GM12872 (cell line): ENCODE results near the gene LPCAT3.

Experiments
- TF ChIP-seq, protein P1 (sequence below): IDR thresholded peaks from 3 replicates; pipeline ENCODE4 v1.5.1; 2011; ENCODE audit warnings: low read depth, mild to moderate bottlenecking, low read length, moderate library complexity; ENCODE audit not compliant: insufficient read depth

Gene LPCAT3

GRCh38 chr12:6961278-6961694, 57.0 kb downstream of the LPCAT3 start:
- TF ChIP-seq, protein P1, sequence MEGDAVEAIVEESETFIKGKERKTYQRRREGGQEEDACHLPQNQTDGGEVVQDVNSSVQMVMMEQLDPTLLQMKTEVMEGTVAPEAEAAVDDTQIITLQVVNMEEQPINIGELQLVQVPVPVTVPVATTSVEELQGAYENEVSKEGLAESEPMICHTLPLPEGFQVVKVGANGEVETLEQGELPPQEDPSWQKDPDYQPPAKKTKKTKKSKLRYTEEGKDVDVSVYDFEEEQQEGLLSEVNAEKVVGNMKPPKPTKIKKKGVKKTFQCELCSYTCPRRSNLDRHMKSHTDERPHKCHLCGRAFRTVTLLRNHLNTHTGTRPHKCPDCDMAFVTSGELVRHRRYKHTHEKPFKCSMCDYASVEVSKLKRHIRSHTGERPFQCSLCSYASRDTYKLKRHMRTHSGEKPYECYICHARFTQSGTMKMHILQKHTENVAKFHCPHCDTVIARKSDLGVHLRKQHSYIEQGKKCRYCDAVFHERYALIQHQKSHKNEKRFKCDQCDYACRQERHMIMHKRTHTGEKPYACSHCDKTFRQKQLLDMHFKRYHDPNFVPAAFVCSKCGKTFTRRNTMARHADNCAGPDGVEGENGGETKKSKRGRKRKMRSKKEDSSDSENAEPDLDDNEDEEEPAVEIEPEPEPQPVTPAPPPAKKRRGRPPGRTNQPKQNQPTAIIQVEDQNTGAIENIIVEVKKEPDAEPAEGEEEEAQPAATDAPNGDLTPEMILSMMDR: no peak

GRCh38 chr12:6960593-6961277, 57.5 kb downstream of the LPCAT3 start:
- TF ChIP-seq, protein P1: peak; percentile 71

DNA sequence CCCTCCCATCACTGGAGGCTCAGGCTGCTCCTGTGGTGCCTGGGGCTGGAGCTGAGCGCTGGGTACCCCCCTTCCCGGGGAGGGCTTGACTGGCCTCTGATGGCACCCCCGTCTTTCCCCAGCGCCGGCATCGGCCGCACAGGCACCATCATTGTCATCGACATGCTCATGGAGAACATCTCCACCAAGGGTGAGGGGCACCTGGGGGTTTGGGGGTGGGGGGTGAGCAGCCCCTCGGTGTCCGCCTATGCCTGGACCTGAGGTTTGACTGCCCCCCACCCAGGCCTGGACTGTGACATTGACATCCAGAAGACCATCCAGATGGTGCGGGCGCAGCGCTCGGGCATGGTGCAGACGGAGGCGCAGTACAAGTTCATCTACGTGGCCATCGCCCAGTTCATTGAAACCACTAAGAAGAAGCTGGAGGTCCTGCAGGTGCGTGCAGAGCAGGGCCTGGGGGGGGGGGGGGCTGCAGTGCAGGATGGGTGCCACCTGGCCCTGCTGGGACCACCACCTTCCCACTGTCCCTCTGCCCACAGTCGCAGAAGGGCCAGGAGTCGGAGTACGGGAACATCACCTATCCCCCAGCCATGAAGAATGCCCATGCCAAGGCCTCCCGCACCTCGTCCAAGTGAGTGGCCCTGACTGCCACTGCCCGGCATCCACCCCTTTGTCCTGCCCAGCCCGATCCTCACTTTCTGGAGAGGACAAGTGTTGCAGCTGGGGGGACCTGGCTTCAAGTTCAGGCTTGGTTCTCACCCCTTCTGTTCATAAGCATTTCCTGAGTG, 58.3 kb downstream of the LPCAT3 start:
- TF ChIP-seq, protein P1: no peak

- TF ChIP-seq, protein P1: no peak
These were observed 59.0 kb downstream of the LPCAT3 start for GRCh38 chr12:6959058-6959804.

DNA sequence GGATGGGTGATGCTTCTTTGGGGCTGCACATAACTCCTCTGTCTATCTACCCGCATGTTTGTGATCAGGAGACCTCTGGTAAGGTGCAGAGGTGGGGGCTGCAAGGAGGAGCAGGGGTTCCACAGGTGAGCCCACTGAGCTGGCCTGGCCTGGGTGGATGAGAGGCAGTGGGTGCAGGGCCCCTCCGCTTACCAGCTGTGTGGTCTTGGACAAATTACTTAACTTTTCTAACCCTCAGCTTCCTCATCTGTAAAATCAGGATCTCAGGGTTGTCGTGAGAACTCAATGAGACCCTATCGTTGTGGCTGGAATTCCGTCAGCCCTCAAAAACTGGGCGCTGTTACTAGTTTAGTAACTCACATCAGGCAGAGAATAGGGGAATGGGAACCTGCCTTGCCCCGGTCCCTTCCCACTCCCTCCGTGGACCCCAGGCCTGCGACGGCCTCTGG, 59.6 kb downstream of the LPCAT3 start:
- TF ChIP-seq, protein P1: no peak

- TF ChIP-seq, protein P1: no peak
These were observed 60.3 kb downstream of the LPCAT3 start for GRCh38 chr12:6957741-6958608.
